Neutrophil (primary cell): ENCODE measurements around the gene STMP1.
"Not testable (repeated sequence)": the region's sequence is repeated elsewhere in the genome, so short reads cannot be mapped to it uniquely, and the experiment has no call there.

ENCODE experiments used
- H3K27ac ChIP-seq: fragments of 200-600 bp; sonication (generic); 2 replicates; pipeline ENCODE4 v1.5.1; 2016; ENCODE audit warnings: mild to moderate bottlenecking, moderate library complexity
- H3K27me3 ChIP-seq: fragments of 200-600 bp; sonication (generic); 2 replicates; pipeline ENCODE4 v1.6.0; 2016; ENCODE audit warnings: mild to moderate bottlenecking
- H3K36me3 ChIP-seq: fragments of 200-600 bp; sonication (generic); 2 replicates; pipeline ENCODE4 v1.5.1; 2017
- H3K4me1 ChIP-seq, 2 experiments: fragments of 200-600 bp in 1 of 2; sonication (generic) in 1 of 2; 1 replicate in 1 of 2; 2 replicates in 1 of 2; pipeline versions ENCODE4 v1.5.1 to v1.6.1; 2013 to 2016; ENCODE audit warnings: low read depth in 1 of 2, low read length in 1 of 2, mild to moderate bottlenecking in 1 of 2, moderate library complexity in 1 of 2; ENCODE audit not compliant: control insufficient read depth in 1 of 2, insufficient read depth in 1 of 2
- H3K4me3 ChIP-seq, 2 experiments: fragments of 200-600 bp in 1 of 2; sonication (generic) in 1 of 2; 1 replicate in 1 of 2; 2 replicates in 1 of 2; pipeline ENCODE4 v1.5.1; 2013 to 2016; ENCODE audit warnings: low read depth in 1 of 2, low read length in 1 of 2, mild to moderate bottlenecking in 1 of 2, moderate library complexity in 1 of 2
- H3K9me3 ChIP-seq: fragments of 200-600 bp; sonication (generic); 2 replicates; pipeline ENCODE4 v1.5.1; 2016
- CTCF ChIP-seq: fragments of 200-600 bp; sonication (generic); IDR thresholded peaks from 2 replicates; pipeline ENCODE4 v1.5.1; 2016; ENCODE audit warnings: antibody characterized with exemption

Gene STMP1

GRCh38 chr7:135666156-135666555 lies 3.8 kb downstream of the STMP1 start:
- no peaks in the 10 kb centered on the region for H3K9me3 ChIP-seq
- H3K4me3 ChIP-seq = no peak overlapping the region
- no peaks in the 10 kb centered on the region for H3K36me3 ChIP-seq
- H3K27me3 ChIP-seq = no peaks in the 10 kb centered on the region
- H3K4me1 ChIP-seq = peaks cover 27% of the 10 kb centered on the region in 2 experiments
- TF ChIP-seq CTCF = no peak
- peak overlapping the region; percentile 20 for H3K27ac ChIP-seq

DNA sequence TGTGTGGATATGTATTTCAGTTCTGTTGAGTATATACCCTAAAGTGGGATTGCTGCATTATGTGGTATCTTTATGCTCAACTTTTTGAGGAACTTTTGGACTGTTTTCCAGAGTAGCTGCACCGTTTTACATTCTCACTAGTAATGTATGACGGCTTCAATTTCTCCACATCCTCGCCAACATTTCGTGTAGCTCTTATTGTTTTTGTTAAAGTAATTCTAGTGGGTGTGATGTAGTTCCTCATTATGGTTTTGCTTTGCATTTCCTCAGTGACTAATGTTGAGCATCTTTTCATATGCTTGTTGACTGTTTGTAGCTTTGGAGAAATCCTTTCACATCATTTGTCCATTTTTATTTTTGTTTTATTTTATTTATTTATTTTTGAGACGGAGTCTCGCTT lies 4.5 kb downstream of the STMP1 start:
- H3K36me3 ChIP-seq = no peaks in the 10 kb centered on the region
- H3K27me3 ChIP-seq = no peaks in the 10 kb centered on the region
- no peaks in the 10 kb centered on the region for H3K9me3 ChIP-seq
- peak overlapping the region; percentile 20 for H3K27ac ChIP-seq
- H3K4me1 ChIP-seq = peaks cover 22 to 23% of the 10 kb centered on the region in 2 experiments
- TF ChIP-seq CTCF = no peak
- H3K4me3 ChIP-seq = no peak overlapping the region

GRCh38 chr7:135667626-135668025 lies 5.3 kb downstream of the STMP1 start:
- H3K27ac ChIP-seq, H3K9me3 ChIP-seq, H3K27me3 ChIP-seq, H3K4me3 ChIP-seq, H3K36me3 ChIP-seq: not testable (repeated sequence)
- H3K4me1 ChIP-seq = peaks cover 18 to 20% of the 10 kb centered on the region in 2 experiments

- H3K4me3 ChIP-seq, H3K4me1 ChIP-seq, H3K27ac ChIP-seq, H3K36me3 ChIP-seq, H3K27me3 ChIP-seq, H3K9me3 ChIP-seq: not testable (repeated sequence)
Measured at GRCh38 chr7:135668852-135669395, 6.6 kb downstream of the STMP1 start.

GRCh38 chr7:135669774-135670173 lies 7.5 kb downstream of the STMP1 start:
- H3K27me3 ChIP-seq = no peaks in the 10 kb centered on the region
- no peak overlapping the region for H3K27ac ChIP-seq
- no peak for TF ChIP-seq CTCF
- no peak overlapping the region for H3K4me3 ChIP-seq
- H3K36me3 ChIP-seq = peaks cover 16% of the 10 kb centered on the region
- H3K9me3 ChIP-seq = no peaks in the 10 kb centered on the region
- peaks cover 0 to 8% of the 10 kb centered on the region in 2 experiments for H3K4me1 ChIP-seq

- no peak overlapping the region for H3K4me3 ChIP-seq
- H3K27ac ChIP-seq = no peak overlapping the region
- TF ChIP-seq CTCF = no peak
- no peaks in the 10 kb centered on the region for H3K9me3 ChIP-seq
- H3K36me3 ChIP-seq = peaks cover 20% of the 10 kb centered on the region
- no peaks in the 10 kb centered on the region for H3K27me3 ChIP-seq
- peaks cover 0 to 8% of the 10 kb centered on the region in 2 experiments for H3K4me1 ChIP-seq
Measured at GRCh38 chr7:135670179-135670578, 7.9 kb downstream of the STMP1 start.
